Stimulated activated CD4-positive, alpha-beta T cell treated with anti-CD3 and anti-CD28 coated beads, Interleukin-12 subunit alpha, Interleukin-12 subunit beta, amount 100 ng/mL, for 24 hours (primary cell): ENCODE measurements around the gene BCAR3.
"Not testable (repeated sequence)": the region's sequence is repeated elsewhere in the genome, so short reads cannot be mapped to it uniquely, and the experiment has no call there.

Experiments
- DNase-seq, 2 experiments: peaks; one replicate each; pipeline ENCODE4 v3.0.0-alpha.2; 2020; ENCODE audit warnings: low read depth in 2 of 2

BCAR3 gene

GRCh38 chr1:93596329-93597089 is 85.1 kb downstream of the BCAR3 start:
- no peak for DNase-seq

GRCh38 chr1:93595743-93596142 is 85.9 kb downstream of the BCAR3 start:
- no peak for DNase-seq

- no peak for DNase-seq
These were observed 86.4 kb downstream of the BCAR3 start for GRCh38 chr1:93595266-93595665.

- DNase-seq, result no peak
These were observed 87.1 kb downstream of the BCAR3 start for GRCh38 chr1:93594603-93594880.

GRCh38 chr1:93593854-93594602 is 87.6 kb downstream of the BCAR3 start:
- DNase-seq, result no peak

- DNase-seq, result no peak
These were observed 89.1 kb downstream of the BCAR3 start for GRCh38 chr1:93592551-93592949.

GRCh38 chr1:93591676-93592550 is 89.7 kb downstream of the BCAR3 start:
- DNase-seq, result no peak

GRCh38 chr1:93591291-93591675 is 90.4 kb downstream of the BCAR3 start:
- DNase-seq, result not testable (repeated sequence)

- no peak for DNase-seq
These were observed 92.7 kb downstream of the BCAR3 start for GRCh38 chr1:93588955-93589354.

- no peak for DNase-seq
These were observed 93.4 kb downstream of the BCAR3 start for GRCh38 chr1:93588206-93588605.

GRCh38 chr1:93587354-93587753 is 94.3 kb downstream of the BCAR3 start:
- no peak for DNase-seq

GRCh38 chr1:93585059-93585966 is 96.3 kb downstream of the BCAR3 start:
- DNase-seq, result no peak

GRCh38 chr1:93584261-93585003 is 97.2 kb downstream of the BCAR3 start:
- DNase-seq, result no peak

GRCh38 chr1:93581917-93582850 is 99.5 kb downstream of the BCAR3 start:
- DNase-seq, result no peak

- no peak for DNase-seq
These were observed 101.7 kb downstream of the BCAR3 start for GRCh38 chr1:93579891-93580290.

- no peak for DNase-seq
These were observed 102.5 kb downstream of the BCAR3 start for GRCh38 chr1:93578911-93579825.

GRCh38 chr1:93578433-93578830 is 103.2 kb downstream of the BCAR3 start:
- no peak for DNase-seq
